GM18907 (cell line): ENCODE data around the gene VPS4A.
"Not testable (repeated sequence)": the region's sequence is repeated elsewhere in the genome, so short reads cannot be mapped to it uniquely, and the experiment has no call there.

Source experiments
- ATAC-seq: cut with Tn5 transposase; IDR thresholded peaks from one replicate; pipeline ENCODE4 v1.9.1; 2021; ENCODE audit warnings: mild to moderate bottlenecking, moderate library complexity; ENCODE audit not compliant: unreplicated experiment

VPS4A gene

GRCh38 chr16:69310653-69311532 is at the start of gene VPS4A:
Gene VPS4A, plus strand, starts transcription at chr16:69311350. Its CDS starts 162 bp downstream, at chr16:69311512.
- peak; percentile 94 for ATAC-seq

GRCh38 chr16:69266334-69267063 is 44.7 kb upstream of the VPS4A start:
- ATAC-seq, result no peak

- no peak for ATAC-seq
Measured at GRCh38 chr16:69267633-69268032, 43.5 kb upstream of the VPS4A start.

GRCh38 chr16:69270395-69270794 is 40.8 kb upstream of the VPS4A start:
- ATAC-seq, result no peak

- ATAC-seq, result no peak
Measured at GRCh38 chr16:69270831-69271230, 40.3 kb upstream of the VPS4A start.

GRCh38 chr16:69273009-69273408 is 38.1 kb upstream of the VPS4A start:
- ATAC-seq, result no peak

- no peak for ATAC-seq
Measured at GRCh38 chr16:69274699-69275235, 36.4 kb upstream of the VPS4A start.

- no peak for ATAC-seq
Measured at GRCh38 chr16:69276148-69277115, 34.7 kb upstream of the VPS4A start.

- ATAC-seq, result no peak
Measured at GRCh38 chr16:69277413-69277812, 33.7 kb upstream of the VPS4A start.

GRCh38 chr16:69283851-69284250 is 27.3 kb upstream of the VPS4A start:
- ATAC-seq, result no peak

GRCh38 chr16:69285240-69285639 is 25.9 kb upstream of the VPS4A start:
- no peak for ATAC-seq

- no peak for ATAC-seq
Measured at GRCh38 chr16:69286941-69287713, 24.0 kb upstream of the VPS4A start.

GRCh38 chr16:69291657-69292056 is 19.5 kb upstream of the VPS4A start:
- ATAC-seq, result not testable (repeated sequence)

GRCh38 chr16:69293401-69293800 is 17.7 kb upstream of the VPS4A start:
- no peak for ATAC-seq

GRCh38 chr16:69294051-69294450 is 17.1 kb upstream of the VPS4A start:
- no peak for ATAC-seq

GRCh38 chr16:69296771-69297170 is 14.4 kb upstream of the VPS4A start:
- ATAC-seq, result not testable (repeated sequence)

GRCh38 chr16:69298261-69298660 is 12.9 kb upstream of the VPS4A start:
- no peak for ATAC-seq

GRCh38 chr16:69301187-69301586 is 10.0 kb upstream of the VPS4A start:
- ATAC-seq, result no peak

GRCh38 chr16:69301861-69302260 is 9.3 kb upstream of the VPS4A start:
- ATAC-seq, result no peak

GRCh38 chr16:69302301-69302700 is 8.8 kb upstream of the VPS4A start:
- no peak for ATAC-seq
